ENCODE measurements around the gene ADAM8.

DNA sequence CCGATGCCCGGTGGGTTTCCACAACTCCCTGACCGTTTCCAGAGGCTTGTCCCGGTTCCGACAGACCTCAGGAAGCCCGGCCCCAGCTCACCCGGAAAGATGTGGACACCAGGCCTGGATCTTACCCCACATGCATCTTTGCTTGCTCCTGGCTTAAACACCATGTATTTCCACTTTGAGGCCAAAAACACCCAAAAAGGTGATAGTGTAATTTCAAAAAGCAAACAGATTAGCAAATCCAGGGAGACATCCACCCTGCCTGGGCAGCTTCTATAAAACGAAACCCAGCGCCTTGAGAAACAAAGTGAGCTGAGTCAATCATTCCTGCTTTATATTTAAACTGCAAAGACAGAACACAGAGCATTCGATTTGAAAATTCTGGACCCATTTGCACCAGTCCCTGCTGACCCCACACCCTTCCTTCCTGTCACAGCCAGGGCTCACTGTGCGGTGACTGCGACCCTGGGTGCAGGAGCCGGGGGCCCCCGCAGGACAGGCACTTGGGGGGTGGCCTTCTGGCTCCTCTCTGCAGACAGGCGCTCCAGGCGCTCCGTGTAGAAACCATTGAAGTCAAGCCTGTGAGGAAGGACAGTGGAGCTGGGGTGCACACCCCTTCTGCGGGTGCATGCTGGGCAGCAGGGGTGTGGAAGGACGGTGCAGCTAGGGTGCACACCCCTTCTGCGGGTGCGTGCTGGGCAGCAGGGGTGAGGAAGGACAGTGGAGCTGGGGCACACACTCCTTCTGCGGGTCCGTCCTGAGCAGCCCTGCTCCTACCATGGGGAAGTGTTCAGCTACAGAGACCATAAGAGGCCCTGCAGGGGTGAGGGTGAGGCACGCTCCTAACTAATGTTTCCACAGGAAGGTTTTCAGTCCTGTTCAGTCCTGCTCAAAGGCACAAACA lies 2.9 kb upstream of the ADAM8 start:
- TF ChIP-seq, protein P1, sequence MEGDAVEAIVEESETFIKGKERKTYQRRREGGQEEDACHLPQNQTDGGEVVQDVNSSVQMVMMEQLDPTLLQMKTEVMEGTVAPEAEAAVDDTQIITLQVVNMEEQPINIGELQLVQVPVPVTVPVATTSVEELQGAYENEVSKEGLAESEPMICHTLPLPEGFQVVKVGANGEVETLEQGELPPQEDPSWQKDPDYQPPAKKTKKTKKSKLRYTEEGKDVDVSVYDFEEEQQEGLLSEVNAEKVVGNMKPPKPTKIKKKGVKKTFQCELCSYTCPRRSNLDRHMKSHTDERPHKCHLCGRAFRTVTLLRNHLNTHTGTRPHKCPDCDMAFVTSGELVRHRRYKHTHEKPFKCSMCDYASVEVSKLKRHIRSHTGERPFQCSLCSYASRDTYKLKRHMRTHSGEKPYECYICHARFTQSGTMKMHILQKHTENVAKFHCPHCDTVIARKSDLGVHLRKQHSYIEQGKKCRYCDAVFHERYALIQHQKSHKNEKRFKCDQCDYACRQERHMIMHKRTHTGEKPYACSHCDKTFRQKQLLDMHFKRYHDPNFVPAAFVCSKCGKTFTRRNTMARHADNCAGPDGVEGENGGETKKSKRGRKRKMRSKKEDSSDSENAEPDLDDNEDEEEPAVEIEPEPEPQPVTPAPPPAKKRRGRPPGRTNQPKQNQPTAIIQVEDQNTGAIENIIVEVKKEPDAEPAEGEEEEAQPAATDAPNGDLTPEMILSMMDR (optimal IDR thresholded peaks at IDR 0.05 in 1 of 3, IDR thresholded peaks at IDR 0.05 in 1 of 3, conservative IDR thresholded peaks at IDR 0.05 in 1 of 3; ENCODE audit: extremely low read depth in 1 of 3, insufficient read depth in 2 of 3, low read length in 3 of 3): no peak
- TF ChIP-seq EZH2 (IDR thresholded peaks at IDR 0.05; ENCODE audit: low read length): no peak

Measured in keratinocyte (primary cell).